ACHN (cell line): ENCODE measurements around the gene DNAH10.

Experiments used
- DNase-seq: peaks from one replicate; pipeline ENCODE4 v3.0.0-alpha.2; 2015
- in situ Hi-C: cut with HindIII; loops from 2 replicates; pipeline ENCODE4 v1.10.0; 2017; ENCODE audit warnings: low sequenced_read_pairs, low pct_ligation_motif_present, low pct_unique_long_range_greater_than_20kb

Gene DNAH10

DNA sequence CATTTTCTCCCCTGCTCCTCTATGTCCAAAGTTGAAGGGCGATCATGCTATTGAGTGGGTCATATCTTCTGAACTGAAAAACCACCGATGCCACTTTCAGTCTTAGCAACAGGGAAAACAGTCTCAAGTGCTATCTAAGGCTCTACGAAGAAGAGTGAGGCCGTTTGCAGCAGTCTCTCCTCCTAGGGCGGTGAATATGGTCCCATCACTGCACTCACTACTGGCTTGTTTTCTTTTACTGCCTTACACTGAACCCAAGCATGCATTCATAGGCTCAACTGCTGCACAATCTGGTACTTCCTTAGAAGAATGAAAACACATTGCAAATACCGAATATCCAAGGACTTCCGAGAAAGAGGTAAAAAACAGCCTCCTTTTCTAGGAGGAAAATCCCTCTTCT is 92.1 kb downstream of the DNAH10 start:
- in situ Hi-C loops, result no loop called here

DNA sequence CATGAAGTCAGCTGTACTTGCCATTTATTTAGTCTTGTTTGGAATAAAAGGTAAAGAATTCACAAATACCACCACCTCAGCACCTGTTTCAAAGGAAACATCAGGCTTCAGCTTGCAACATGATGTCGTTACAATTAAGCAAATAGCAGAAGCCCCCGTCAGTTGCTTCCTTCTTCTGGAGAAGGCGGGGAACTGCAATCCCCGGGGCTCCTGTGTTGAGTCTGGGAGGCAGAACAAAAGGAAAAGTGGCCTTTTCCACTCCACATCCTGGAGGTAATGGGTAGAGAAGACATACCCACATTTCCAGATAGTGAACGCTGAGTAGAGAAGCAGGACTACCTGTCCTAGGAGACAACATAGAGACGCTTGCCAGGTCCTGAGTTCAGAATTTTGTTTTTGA is 92.8 kb downstream of the DNAH10 start:
- no peak for DNase-seq

More for the DNA sequence above, 92.1 kb downstream of the DNAH10 start:
- DNase-seq, result no peak

DNA sequence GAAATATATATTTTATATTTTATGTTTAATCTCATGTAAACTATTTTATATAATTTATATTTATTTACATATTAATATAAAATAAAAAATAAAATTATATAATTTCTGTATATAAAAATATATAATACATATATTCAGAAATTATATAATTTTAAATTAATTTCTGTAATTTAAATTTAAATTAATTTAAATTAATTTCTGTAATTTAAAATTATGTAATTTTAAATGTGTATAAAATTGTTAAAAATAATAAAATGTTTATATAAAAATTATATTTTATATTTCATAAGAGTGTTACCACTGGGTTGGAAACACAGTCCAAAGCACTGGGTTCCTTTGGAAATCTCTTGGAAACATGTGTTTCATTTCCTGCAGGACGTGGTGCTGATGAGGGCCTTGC is 94.6 kb downstream of the DNAH10 start:
- no peak for DNase-seq
- in situ Hi-C loops, result no loop called here

More for the DNA sequence above, 92.8 kb downstream of the DNAH10 start:
- in situ Hi-C loops, result no loop called here

DNA sequence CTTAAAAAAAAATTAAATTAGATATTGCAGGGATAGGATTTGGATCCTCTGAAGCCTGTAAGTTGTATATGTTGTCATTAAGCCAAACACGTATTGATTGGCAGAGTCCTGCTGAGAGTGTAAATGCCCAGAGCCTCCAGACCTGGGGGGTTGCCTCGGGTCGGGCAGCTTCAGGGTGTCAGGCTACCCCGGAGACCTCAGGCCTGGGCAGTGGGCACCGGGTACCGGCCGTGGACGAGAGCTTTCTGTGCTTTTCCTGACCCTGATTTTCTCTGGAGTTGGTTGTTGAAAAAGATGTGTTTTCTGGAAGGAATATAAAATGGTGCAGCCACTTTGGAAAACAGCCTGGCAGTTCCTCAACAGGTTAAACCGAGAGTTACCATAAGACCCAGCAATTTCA is 96.1 kb downstream of the DNAH10 start:
- no peak for DNase-seq
- in situ Hi-C loops, result no loop called here

DNA sequence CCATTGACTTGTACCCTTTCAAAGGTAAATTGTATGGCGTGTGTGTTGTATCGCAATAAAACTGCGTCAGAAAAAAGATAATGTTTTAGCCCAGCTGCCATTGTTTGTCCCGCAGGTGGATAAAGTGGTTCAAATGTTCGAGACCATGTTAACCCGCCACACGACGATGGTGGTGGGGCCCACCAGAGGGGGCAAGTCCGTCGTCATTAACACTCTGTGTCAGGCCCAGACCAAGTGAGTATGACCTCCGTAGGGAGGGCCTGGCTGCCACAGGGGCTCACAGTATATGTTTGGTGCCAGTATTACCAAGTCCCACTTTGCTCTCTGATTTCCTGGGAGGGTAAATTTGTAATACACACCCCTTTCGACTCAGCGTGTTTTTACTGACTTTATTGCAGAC is 96.9 kb downstream of the DNAH10 start:
- no peak for DNase-seq
- in situ Hi-C loops, result no loop called here

DNA sequence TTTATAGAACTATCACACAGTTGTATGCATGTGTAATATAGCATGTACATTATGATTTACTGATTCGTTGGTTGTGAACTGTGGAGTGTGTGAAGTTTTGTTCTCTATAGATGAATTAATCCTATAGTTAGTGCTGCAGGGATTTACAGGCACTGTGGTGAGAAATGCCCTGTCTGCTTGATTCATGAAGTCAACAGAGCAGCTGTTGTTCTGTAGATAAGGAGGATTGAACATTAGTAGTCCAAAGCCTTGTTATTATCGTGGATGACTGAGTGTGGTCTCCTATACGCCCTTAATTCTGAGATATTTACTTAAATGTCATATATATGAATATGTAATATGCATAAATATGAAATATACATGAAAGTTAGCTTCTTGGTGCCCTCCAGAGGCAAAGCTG is 98.3 kb downstream of the DNAH10 start:
- DNase-seq, result no peak
- in situ Hi-C loops, result no loop called here

DNA sequence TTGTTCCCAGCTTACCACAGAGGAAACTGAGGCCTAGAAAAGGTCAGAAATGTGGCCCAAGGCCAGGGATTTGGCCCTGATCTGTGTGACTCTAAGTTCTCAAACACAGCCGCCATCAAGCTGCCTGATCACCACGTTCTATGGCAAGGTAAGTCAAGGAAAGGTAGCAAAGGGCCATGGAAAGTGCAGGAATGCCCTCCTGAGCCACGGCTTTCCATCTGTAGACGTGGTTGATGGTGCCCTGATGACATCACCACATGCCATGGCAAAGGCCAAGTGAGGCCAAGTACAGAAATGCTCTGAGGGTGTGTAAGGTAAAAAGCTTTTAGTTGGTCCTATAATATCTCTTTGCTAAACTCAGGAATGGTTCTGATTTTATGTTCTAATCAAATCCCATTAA is 99.3 kb downstream of the DNAH10 start:
- in situ Hi-C loops, result no loop called here

DNA sequence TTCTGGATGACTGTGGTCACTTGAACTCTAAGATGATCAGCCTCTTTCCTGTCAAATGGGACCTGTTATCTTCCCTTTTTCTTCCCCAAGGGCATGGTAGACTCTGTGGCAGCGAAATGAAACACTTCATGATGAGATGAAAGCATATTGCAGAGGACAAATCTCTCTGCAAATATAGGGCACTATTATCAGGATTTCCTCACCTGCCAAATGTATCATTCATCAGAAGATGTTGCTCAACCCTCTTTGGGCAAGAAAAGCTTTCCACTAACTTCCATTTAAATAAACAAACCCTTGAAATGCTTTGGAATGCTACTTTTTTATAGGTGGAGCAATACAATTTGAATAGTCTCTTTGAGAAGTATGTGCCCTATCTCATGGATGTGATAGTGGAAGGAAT is 105.0 kb downstream of the DNAH10 start:
- in situ Hi-C loops, result no loop called here

More for the DNA sequence above, 99.3 kb downstream of the DNAH10 start:
- DNase-seq, result no peak

DNA sequence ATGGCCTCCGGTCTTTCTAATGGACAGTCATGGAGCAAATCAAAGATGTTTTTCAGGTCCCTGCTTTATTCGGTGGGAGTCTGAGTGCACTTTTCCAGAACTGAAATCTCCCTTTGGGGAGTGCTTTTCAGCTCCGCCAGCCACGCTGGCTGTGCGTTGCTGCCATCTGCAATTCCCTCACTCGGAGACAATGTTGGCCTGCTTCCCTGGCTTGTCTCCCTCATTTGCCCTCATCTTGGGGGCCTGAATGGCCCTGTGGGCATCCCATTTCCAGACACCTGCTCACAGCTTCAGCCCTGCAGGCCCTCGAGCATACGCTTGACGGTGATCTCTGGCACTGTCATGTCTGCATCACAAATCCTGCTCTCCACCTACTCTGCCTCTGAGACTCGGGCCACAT is 106.7 kb downstream of the DNAH10 start:
- in situ Hi-C loops, result no loop called here
- no peak for DNase-seq

More for the DNA sequence above, 105.0 kb downstream of the DNAH10 start:
- DNase-seq, result no peak

DNA sequence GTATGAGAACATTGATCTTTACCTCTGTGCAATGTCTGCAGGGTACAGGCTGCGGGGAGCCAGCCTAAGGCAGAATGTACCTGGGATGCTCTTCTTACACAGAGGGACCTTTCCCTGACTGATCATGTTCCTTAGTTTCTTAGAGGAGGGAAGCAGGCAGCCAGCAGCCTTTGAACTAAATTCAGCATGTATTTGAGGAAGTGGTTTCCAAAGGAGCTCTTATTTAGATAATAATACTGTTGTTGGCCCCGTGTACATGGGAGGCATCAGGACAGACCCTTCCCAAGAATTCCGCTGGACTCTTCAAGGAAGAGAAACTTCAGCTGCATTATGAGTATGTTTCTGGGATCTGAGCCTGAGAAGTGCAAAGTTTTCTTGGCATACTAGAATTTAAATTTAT is 111.7 kb downstream of the DNAH10 start:
- DNase-seq, result no peak
- in situ Hi-C loops, result no loop called here

DNA sequence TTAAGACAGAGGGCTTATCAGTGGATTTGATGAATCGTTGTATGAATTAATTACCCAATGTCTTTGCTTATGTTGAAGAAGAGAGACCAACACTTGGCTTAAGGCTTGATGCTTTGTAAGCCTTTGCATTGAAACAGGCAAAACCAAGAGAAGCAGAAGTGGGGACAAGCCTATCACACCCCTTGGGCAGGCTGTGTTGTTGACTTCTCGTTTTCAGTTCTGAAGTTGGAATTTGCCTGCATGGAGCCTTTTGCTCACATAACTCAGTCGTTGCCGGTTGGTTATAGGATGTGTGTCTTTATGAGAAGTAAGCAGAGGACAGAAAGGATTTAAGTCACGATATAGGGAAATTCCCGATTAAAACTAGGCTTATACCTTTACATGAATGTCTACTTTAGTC is 115.9 kb downstream of the DNAH10 start:
- no peak for DNase-seq
- in situ Hi-C loops, result no loop called here

DNA sequence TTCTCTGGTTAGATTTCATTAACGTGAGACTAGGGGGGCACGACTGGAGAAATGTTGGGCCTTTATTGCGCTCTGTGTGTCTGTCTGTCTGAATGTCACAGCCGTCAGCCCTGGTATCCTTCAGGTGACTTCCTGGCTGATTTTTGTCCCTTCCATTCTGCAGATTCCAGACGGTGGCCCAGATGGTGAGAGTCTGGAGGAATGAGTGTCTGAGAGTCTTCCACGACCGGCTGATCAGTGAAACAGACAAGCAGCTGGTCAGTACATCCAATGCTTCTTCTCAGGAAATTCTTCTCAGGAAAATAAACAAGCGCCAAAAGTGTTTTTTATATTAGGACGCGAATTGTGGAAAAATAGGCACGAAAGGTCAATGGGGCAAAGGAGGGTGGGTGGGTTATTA is 117.0 kb downstream of the DNAH10 start:
- in situ Hi-C loops, result no loop called here
- DNase-seq, result no peak

DNA sequence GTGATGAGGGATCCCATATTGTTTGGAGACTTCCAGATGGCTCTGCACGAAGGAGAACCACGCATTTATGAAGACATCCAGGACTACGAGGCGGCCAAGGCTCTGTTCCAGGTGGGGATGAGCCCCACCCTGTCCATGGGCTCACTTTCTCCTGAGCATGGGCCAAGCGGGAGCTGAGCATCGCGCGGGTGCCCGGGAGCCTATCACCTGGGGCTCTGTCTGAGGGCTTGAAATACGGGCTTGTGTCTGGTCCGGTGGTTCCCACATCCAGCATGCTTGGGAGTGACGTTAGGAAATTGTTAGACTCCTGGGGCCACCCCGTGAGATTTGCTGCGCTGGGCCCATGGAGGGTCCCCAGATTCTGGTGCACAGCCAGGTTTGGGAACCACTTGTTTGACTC is 117.6 kb downstream of the DNAH10 start:
- in situ Hi-C loops, result no loop called here
- no peak for DNase-seq

DNA sequence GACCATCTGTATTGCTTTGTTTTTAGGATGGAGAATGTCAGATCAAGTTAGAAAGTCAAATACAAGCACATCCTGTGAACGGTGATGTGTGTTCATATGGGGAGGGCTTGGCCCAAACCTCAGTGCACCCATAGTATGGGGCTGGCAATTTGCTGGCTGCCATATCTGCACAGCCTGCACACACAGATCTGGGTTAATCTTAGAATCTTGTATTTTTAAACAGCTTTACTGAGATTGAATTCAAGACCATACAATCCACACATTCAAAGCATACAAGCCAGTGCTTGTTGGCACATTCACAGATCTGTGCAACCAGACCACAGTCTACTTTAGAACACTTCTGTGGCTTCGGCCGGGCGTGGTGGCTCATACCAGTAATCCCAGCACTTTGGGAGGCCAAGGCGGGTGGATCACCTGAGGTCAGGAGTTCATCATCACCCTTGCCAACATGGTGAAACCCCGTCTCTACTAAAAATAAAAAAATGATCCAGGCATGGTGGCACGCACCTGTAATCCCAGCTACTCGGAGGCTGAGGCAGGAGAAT is 120.1 kb downstream of the DNAH10 start:
- in situ Hi-C loops, result no loop called here
- DNase-seq, result no peak

DNA sequence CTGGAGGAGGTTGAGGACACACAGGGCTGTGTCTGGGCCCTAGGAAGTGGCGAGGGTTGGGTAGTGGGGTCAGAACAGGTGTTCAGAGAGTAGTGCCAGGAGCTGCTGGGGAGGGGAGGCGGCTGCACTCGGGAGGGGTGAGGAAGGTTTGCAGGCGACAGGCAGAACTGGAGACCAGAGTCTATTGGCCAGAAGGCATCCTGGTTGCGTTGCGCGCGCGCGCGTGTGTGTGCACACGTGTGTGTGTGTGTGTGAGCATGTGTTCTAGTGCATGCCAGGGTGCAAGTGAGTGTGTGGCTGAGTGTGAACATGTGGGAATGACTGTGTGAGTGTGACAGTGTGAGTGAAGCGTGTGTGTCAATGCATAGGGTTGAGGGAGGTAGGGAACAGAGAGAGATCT is 124.2 kb downstream of the DNAH10 start:
- DNase-seq, result no peak
- in situ Hi-C loops, result no loop called here

DNA sequence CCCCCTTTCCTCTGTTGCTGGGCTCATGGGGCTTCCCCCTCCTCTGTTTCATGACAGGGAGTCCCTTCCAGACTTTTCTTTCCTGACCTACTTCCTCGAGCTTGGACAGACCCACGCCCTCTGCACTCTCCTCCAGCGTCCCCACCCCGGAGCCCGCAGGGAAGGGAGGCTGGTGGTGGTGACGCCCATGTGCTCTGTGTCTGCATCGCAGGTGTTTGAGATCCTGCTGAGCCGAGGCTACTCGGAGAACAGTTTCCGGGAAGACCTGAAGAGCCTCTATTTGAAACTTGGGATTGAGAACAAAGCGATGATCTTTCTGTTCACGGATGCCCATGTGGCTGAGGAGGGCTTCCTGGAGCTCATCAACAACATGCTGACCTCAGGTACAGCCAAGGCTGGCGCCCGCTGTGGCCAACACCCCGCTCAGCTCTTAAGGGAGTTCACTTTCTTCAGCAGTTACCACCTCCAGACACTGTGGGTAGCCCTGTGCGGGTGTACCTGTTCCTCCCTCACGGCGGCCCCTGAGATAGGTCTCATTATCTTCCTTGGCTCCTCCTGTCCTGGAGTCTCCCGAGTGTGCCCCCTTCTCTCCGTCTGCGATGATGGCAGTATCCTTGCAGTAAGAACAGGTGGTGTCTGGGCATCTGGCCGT is 125.0 kb downstream of the DNAH10 start:
- in situ Hi-C loops, result no loop called here

DNA sequence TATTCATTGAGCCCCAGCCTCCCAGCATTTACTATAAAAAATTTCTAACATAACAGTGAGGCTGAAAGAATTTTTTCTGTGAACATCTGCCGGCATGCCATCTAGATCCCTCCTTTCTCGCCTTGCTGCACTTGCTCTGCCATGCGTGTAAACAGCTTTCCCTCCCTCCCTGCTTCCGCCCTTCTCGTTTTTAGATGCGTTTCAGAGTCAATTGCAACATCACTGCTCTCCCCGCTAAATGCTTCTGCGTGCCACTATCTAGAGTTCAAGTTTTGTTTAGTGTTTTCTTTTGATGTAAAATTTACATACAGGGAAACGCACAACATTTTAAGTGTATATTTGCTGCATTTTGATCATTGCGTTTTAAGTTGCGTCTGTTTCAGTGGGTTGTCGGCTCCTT is 126.9 kb downstream of the DNAH10 start:
- DNase-seq, result no peak
- in situ Hi-C loops, result no loop called here

More for the DNA sequence above, 125.0 kb downstream of the DNAH10 start:
- DNase-seq, result no peak

DNA sequence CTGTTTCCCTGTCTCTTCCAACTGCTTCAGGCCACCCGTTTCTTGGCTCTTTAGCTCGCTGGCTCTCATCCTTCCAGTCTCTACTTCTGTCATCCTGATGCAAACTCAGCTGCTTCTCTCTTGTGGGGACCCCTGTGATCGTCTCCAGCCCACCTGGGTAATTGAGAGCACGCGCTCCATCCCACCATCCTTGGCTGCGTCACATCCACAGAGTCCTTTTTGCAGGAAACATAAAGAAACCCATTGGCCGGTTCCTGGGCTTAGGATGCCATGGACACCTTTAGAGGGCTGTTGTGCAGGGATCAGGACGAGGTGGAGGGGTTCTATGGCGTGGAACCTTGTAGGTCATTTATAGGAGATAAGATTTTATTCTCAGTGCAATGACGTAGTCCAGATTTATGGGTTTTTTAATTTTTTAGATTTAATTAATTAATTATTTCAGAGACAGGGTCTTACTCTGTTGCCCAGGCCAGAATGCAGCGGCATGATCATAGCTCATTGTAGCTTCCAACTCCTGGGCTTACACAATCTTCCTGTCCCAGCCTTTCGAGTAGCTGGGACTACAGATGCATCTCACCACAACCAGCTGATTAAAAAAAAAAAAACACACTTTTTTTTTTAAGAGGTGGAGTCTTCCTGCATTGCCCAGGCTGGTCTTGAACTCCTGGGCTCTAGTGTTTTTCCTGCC is 127.9 kb downstream of the DNAH10 start:
- in situ Hi-C loops, result no loop called here
- no peak for DNase-seq

DNA sequence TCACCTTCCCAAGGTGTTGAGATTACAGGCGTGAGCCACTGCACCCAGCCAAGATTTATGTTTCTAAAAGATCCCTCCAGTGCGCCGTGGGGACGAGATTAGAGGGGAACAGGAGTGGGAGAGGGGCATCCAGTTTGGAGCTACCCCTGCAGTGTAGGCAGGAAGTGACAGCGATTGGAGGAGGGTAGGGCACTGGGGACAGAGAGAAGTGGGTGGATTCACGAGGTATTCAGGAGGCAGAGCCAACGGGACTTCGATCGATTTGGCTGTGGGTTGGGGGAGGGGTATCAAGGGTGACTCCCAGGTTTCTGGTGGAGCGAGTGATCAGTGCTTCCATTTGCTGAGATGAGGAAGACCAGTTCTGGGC is 128.4 kb downstream of the DNAH10 start:
- DNase-seq, result no peak
- in situ Hi-C loops, result no loop called here

DNA sequence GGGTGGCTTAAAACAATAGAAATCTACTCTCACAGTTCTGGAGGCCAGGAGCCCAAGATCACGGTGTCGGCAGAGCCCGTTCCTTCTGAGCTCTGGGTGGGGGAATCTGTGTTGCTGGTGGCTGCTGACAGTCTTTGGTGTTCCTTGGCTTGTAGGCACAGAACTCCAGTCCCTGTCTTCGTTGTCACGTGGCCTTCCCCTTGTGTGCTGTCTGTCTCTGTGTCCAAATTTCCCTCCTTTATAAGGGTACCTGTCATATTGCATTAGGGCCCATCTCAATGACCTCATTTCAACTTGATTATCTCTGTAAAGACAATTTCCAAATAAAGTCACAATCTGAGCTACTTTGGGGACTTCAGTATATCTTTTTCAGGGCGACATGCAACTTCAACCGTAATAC is 128.9 kb downstream of the DNAH10 start:
- no peak for DNase-seq
- in situ Hi-C loops, result no loop called here
